HL-60 (cell line): Measurements from ENCODE around the gene UPK1A.

Source experiments
- DNase-seq, 2 experiments: peaks; one replicate each; pipeline ENCODE4 v3.0.0-alpha.2; 2010 to 2020; ENCODE audit warnings: low read depth in 1 of 2, low spot score in 1 of 2
- H3K27ac ChIP-seq: fragments of 250-450 bp; sonication (Bioruptor Pico); replicated peaks from 2 replicates; pipeline ENCODE4 v1.5.1; 2020; ENCODE audit warnings: mild to moderate bottlenecking, moderate library complexity
- H3K27me3 ChIP-seq: fragments of 250-450 bp; sonication (Bioruptor Pico); 2 replicates; pipeline ENCODE4 v1.5.1; 2021; ENCODE audit warnings: mild to moderate bottlenecking, moderate library complexity; ENCODE audit not compliant: insufficient read depth, poor library complexity, severe bottlenecking
- H3K4me3 ChIP-seq: replicated peaks from 2 replicates; pipeline ENCODE4 v1.5.1; 2011; ENCODE audit warnings: mild to moderate bottlenecking, control low read depth, low read length; ENCODE audit not compliant: insufficient read depth
- CTCF ChIP-seq: IDR thresholded peaks from one replicate; pipeline ENCODE4 v1.5.1; 2011; ENCODE audit warnings: low read length, control low read depth, inconsistent platforms; ENCODE audit not compliant: insufficient read depth
- GABPA ChIP-seq: IDR thresholded peaks from 2 replicates; pipeline ENCODE4 v1.6.1; 2012; ENCODE audit warnings: low read depth
- POLR2AphosphoS5 ChIP-seq: IDR thresholded peaks from 2 replicates; pipeline ENCODE4 v1.6.1; 2012; ENCODE audit warnings: low read depth
- REST ChIP-seq: IDR thresholded peaks from 2 replicates; pipeline ENCODE4 v1.6.1; 2012; ENCODE audit warnings: low read depth; ENCODE audit not compliant: insufficient replicate concordance
- SPI1 ChIP-seq: IDR thresholded peaks from 2 replicates; pipeline ENCODE4 v1.6.1; 2012; ENCODE audit warnings: low read depth, mild to moderate bottlenecking, borderline replicate concordance

The UPK1A gene

DNA sequence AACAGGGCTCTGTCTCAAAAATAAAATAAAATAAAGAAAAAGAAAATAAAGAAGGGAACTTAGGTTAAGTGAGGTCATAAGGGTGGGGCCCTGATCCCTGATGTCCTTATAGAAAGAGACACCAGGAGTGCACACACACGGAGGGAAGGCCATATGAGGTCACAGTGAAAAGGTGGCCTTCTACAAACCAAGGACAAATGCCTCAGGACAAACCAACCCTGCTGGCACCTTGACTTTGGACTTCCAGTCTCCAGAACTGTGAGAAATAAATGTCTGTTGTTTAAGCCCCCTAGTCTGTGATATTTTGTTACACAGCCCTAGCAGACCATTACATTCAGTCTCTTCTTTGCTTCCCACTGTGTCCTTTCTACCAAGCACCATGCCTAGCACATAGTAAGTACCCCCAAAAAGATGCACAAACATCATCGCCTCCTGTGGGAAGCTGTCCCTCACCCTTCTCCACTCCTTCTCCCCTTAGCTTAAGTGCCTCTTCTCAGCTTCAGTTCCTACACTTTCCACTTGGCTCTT, 29.6 kb downstream of the UPK1A start:
- H3K27me3 ChIP-seq = no peaks in the 10 kb centered on the region
- TF ChIP-seq POLR2AphosphoS5 (no peak), CTCF (no peak), SPI1 (no peak), GABPA (no peak), REST (no peak)
- H3K27ac ChIP-seq = no peak overlapping the region
- H3K4me3 ChIP-seq = no peak overlapping the region
- no peak for DNase-seq

DNA sequence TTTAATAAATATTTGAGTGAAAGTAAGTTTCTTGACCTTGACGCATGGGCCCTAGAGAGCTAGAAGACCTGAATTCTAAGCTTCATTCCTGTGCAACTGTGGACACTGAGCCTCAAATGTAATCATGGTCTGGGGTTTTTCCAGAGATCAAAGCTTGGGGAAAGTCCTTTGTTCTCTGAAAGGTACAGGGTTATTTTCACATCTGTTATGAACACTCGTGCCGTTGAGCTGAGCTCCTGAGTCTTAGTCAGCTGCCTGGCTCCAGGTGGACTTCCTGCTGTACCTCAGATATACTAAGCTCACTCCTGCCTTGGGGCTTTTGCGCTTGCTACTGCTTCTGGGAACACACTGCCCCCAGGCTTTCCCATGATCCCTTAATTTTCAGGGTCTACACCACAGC, 30.5 kb downstream of the UPK1A start:
- Histone ChIP-seq H3K27ac (no peak overlapping the region), H3K27me3 (no peaks in the 10 kb centered on the region), H3K4me3 (no peak overlapping the region)
- DNase-seq = no peak
- no peak for TF ChIP-seq SPI1
- no peak for TF ChIP-seq REST
- no peak for TF ChIP-seq GABPA
- TF ChIP-seq POLR2AphosphoS5 = no peak
- TF ChIP-seq CTCF = no peak

DNA sequence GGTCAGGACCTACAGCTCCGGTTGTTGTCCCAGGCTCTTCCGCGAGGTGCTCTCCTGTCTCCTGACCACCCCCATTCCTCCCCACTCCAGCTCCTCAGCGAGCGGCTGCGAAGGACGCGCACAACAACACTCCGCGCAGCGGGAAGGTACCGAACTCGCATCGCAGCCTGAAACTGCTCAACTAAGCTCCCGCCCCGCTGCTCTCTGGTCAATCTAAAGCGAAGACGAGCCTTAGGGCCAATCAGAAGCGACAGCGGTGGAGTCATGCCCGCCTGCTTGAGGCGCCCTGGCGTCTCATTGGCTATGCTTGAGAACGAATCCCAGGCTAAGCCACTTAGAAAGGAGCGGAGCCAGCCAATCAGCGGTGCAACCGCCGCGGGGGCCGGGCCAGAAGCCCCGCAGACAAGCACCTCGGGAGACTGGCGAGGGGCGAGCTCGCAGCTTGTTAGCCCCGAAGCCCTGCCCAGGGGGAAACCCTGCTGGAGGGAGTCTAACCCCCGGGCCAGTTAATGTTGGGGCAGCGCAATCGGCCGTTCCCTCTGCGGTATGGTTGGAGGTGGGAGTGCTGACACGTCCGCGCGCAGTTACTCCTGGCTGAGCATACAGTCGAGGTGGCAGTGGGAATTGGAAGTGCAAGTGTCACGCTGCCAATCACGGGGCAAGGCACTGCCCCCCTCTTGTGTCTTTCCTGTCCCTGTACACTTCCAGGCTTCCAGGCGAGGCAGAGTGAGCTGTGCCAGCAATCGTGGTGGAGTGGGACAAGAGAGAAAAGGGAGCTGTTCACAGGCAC, 36.1 kb downstream of the UPK1A start:
- H3K27me3 ChIP-seq = no peaks in the 10 kb centered on the region
- peak overlapping the region; percentile 23; the same call in 1 of the 2 replicates for H3K27ac ChIP-seq
- peak overlapping the region; percentile 64 for H3K4me3 ChIP-seq
- DNase-seq = peak; percentile 90 to 97
- TF ChIP-seq SPI1 = no peak

DNA sequence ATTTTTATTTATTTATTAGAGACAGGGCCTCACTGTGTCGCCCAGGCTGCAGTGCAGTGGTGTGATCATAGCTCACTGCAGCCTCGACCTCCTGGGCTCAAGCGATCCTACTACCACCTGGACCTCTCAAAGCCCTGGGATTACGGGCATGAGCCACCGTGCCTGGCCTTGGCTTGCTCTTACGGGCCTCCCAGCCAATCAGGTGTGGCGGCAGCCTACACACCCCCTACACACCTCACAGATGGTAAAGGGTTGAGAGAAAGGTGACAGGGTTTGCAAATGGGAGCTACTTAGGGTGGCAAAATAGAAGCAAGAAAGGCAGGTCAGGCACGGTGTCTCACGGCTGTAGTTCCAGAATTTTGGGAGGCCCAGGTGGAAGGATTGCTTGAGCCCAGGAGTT, 37.0 kb downstream of the UPK1A start:
- no peak overlapping the region for H3K27ac ChIP-seq
- no peaks in the 10 kb centered on the region for H3K27me3 ChIP-seq
- H3K4me3 ChIP-seq = no peak overlapping the region
- TF ChIP-seq SPI1 (no peak), POLR2AphosphoS5 (no peak), CTCF (no peak), REST (no peak), GABPA (no peak)
- no peak for DNase-seq
